SU-DHL-6 (cell line): ENCODE measurements around the gene DNAAF1.

Source experiments
- CTCF ChIP-seq: fragments of 200-600 bp; sonication (generic); IDR thresholded peaks from one replicate; pipeline ENCODE4 v1.5.1; 2017; ENCODE audit warnings: antibody characterized with exemption, mild to moderate bottlenecking, low read length, moderate library complexity; ENCODE audit not compliant: insufficient read depth, poor library complexity, severe bottlenecking
- EZH2phosphoT487 ChIP-seq: fragments of 200-600 bp; sonication (generic), shearing (Covaris generic); conservative IDR thresholded peaks from 2 replicates; pipeline ENCODE4 v1.6.1; 2018; ENCODE audit warnings: mild to moderate bottlenecking, antibody characterized with exemption, low read length, moderate library complexity, mixed read lengths

- no peak for TF ChIP-seq CTCF
- no peak for TF ChIP-seq EZH2phosphoT487
Observed at GRCh38 chr16:84218176-84218823, 73.2 kb downstream of the DNAAF1 start.
